Suprapubic skin (tissue), 4 donors: Measurements from ENCODE around the gene OR8H2. TPM values are rescaled to one million over a fixed set of nuclear protein-coding genes. Genes with fewer than 3 reads are reported as not detected.
"Not testable (repeated sequence)": the region's sequence is repeated elsewhere in the genome, so short reads cannot be mapped to it uniquely, and the experiment has no call there.

Source experiments
- DNase-seq, 2 donors: peaks; one replicate each; pipeline ENCODE4 v3.0.0-alpha.2; 2019; ENCODE audit warnings: low spot score in 2 of 2
- H3K27ac ChIP-seq: fragments of 200-600 bp; sonication (generic); one replicate; pipeline ENCODE4 v1.5.1; 2019
- H3K27me3 ChIP-seq: fragments of 200-600 bp; sonication (generic); one replicate; pipeline ENCODE4 v1.5.1; 2019
- H3K36me3 ChIP-seq: fragments of 200-600 bp; sonication (generic); one replicate; pipeline ENCODE4 v1.5.1; 2019
- H3K4me1 ChIP-seq: fragments of 200-600 bp; sonication (generic); one replicate; pipeline ENCODE4 v1.5.1; 2019
- H3K4me3 ChIP-seq: fragments of 200-600 bp; sonication (generic); one replicate; pipeline ENCODE4 v1.5.1; 2019; ENCODE audit warnings: mild to moderate bottlenecking
- H3K9me3 ChIP-seq: fragments of 200-600 bp; sonication (generic); one replicate; pipeline ENCODE4 v1.5.1; 2019
- CTCF ChIP-seq, 2 donors: fragments of 200-600 bp in 1 of 2; fragments of 450-650 bp in 1 of 2; sonication (generic) in 1 of 2; IDR thresholded peaks; one replicate each; pipeline ENCODE4 v1.5.1; 2016 to 2019; ENCODE audit warnings: antibody characterized with exemption in 2 of 2, mild to moderate bottlenecking in 1 of 2, moderate library complexity in 1 of 2
- EP300 ChIP-seq: sonication (generic); formaldehyde crosslinking; IDR thresholded peaks from one replicate; pipeline ENCODE4 v1.6.1; 2017; ENCODE audit warnings: antibody characterized with exemption
- POLR2A ChIP-seq, 2 donors: fragments of 450-650 bp; IDR thresholded peaks; one replicate each; pipeline ENCODE4 v1.6.1; 2017; ENCODE audit warnings: antibody characterized with exemption in 2 of 2, mild to moderate bottlenecking in 2 of 2, moderate library complexity in 2 of 2
- POLR2AphosphoS5 ChIP-seq, 3 donors: sonication (generic); formaldehyde crosslinking; IDR thresholded peaks; one replicate each; pipeline ENCODE4 v1.6.1; 2017; ENCODE audit warnings: antibody characterized with exemption in 3 of 3
- WGBS: methylation state at CpG from one replicate; pipeline ENCODE4 v1.1.5; 2018; 5-methylcytosine and 5-hydroxymethylcytosine counted together
- total RNA-seq, 4 donors: library from RNA; depleted of rRNA; stranded (reverse); fragments of >200 nt; gene quantifications; one replicate each; pipeline ENCODE4 v1.1.0, GENCODE V29; 2016

Gene OR8H2
- total RNA-seq, 4 donors from 2014 or later: not detected

GRCh38 chr11:56093008-56093407, 10.5 kb upstream of the OR8H2 start, which contains the start of gene OR8I2:
TSS of gene OR8I2 (plus strand) at chr11:56093308. CDS start at chr11:56093308, 0 bp downstream.
- Histone ChIP-seq H3K27ac (no peak within 1 kb of the TSS), H3K9me3 (no peaks in the 10 kb centered on the region), H3K4me1 (no peaks in the 10 kb centered on the region), H3K27me3 (no peaks in the 10 kb centered on the region), H3K4me3 (no peak within 1 kb of the TSS), H3K36me3 (no peaks in the 10 kb centered on the region)
- TF ChIP-seq CTCF (IDR thresholded peaks at IDR 0.05) (no peak), POLR2A (IDR thresholded peaks at IDR 0.05) (no peak), EP300 (no peak), POLR2AphosphoS5 (IDR thresholded peaks at IDR 0.05) (no peak)
- WGBS: 71% methylated on average over 3 of the region's 3 CpGs
- no peak for DNase-seq

GRCh38 chr11:56122073-56122472, 18.6 kb downstream of the OR8H2 start, which contains the start of gene OR8H3:
TSS of gene OR8H3 (plus strand) at chr11:56122373. CDS start at chr11:56122373, 0 bp downstream.
- TF ChIP-seq POLR2A (IDR thresholded peaks at IDR 0.05): no peak
- no peak for TF ChIP-seq POLR2AphosphoS5 (IDR thresholded peaks at IDR 0.05)
- TF ChIP-seq CTCF (IDR thresholded peaks at IDR 0.05): no peak
- no peak for TF ChIP-seq EP300
- no peak within 1 kb of the TSS for H3K27ac ChIP-seq
- H3K36me3 ChIP-seq: no peaks in the 10 kb centered on the region
- no peaks in the 10 kb centered on the region for H3K27me3 ChIP-seq
- DNase-seq: no peak
- 80% methylated on average over 6 of the region's 6 CpGs for WGBS
- no peak within 1 kb of the TSS for H3K4me3 ChIP-seq
- H3K9me3 ChIP-seq: no peaks in the 10 kb centered on the region
- H3K4me1 ChIP-seq: no peaks in the 10 kb centered on the region

- Histone ChIP-seq H3K4me1 (no peaks in the 10 kb centered on the region), H3K36me3 (no peaks in the 10 kb centered on the region), H3K27ac (no peak within 1 kb of the TSS), H3K27me3 (no peaks in the 10 kb centered on the region), H3K9me3 (no peaks in the 10 kb centered on the region), H3K4me3 (no peak within 1 kb of the TSS)
- no peak for DNase-seq
- TF ChIP-seq POLR2AphosphoS5 (IDR thresholded peaks at IDR 0.05) (no peak), EP300 (no peak), CTCF (IDR thresholded peaks at IDR 0.05) (no peak), POLR2A (IDR thresholded peaks at IDR 0.05) (no peak)
Measured at GRCh38 chr11:56140151-56140661, 36.7 kb downstream of the OR8H2 start, which contains the start of gene OR8J3. TSS of gene OR8J3 (minus strand) at chr11:56140201. CDS start at chr11:56137718, 2,483 bp downstream.

GRCh38 chr11:56143681-56144080, 40.2 kb downstream of the OR8H2 start:
- not testable (repeated sequence) for DNase-seq

GRCh38 chr11:56151376-56151775, 47.9 kb downstream of the OR8H2 start:
- TF ChIP-seq CTCF (IDR thresholded peaks at IDR 0.05): no peak
- TF ChIP-seq POLR2A (IDR thresholded peaks at IDR 0.05): no peak
- no peak for TF ChIP-seq POLR2AphosphoS5 (IDR thresholded peaks at IDR 0.05)
- no peak for TF ChIP-seq EP300
- Histone ChIP-seq H3K4me1 (no peaks in the 10 kb centered on the region), H3K27ac (no peak overlapping the region), H3K36me3 (no peaks in the 10 kb centered on the region), H3K27me3 (no peaks in the 10 kb centered on the region), H3K4me3 (no peak overlapping the region), H3K9me3 (peaks cover 15% of the 10 kb centered on the region)
- DNase-seq: no peak
- 71% methylated on average over 1 of the region's 1 CpG for WGBS

More at GRCh38 chr11:56143681-56144080, 40.2 kb downstream of the OR8H2 start:
- H3K9me3 ChIP-seq, H3K4me3 ChIP-seq, H3K27me3 ChIP-seq, H3K27ac ChIP-seq, H3K36me3 ChIP-seq, H3K4me1 ChIP-seq: not testable (repeated sequence)
- no CpG with 5 or more reads among the region's 30 CpGs for WGBS

- WGBS: 94% methylated on average over 15 of the region's 15 CpGs
- Histone ChIP-seq H3K4me3 (no peak overlapping the region), H3K4me1 (no peaks in the 10 kb centered on the region), H3K27ac (no peak overlapping the region), H3K9me3 (peaks cover 15% of the 10 kb centered on the region), H3K27me3 (no peaks in the 10 kb centered on the region), H3K36me3 (no peaks in the 10 kb centered on the region)
- DNase-seq: no peak
- no peak for TF ChIP-seq EP300
- no peak for TF ChIP-seq POLR2AphosphoS5 (IDR thresholded peaks at IDR 0.05)
- TF ChIP-seq CTCF (IDR thresholded peaks at IDR 0.05): no peak
- no peak for TF ChIP-seq POLR2A (IDR thresholded peaks at IDR 0.05)
Measured at GRCh38 chr11:56152333-56152732, 48.8 kb downstream of the OR8H2 start.
